ENCODE data around the gene DAPK2.

Gene DAPK2

GRCh38 chr15:63908281-63908680 is 138.0 kb downstream of the DAPK2 start:
- TF ChIP-seq, protein P1, sequence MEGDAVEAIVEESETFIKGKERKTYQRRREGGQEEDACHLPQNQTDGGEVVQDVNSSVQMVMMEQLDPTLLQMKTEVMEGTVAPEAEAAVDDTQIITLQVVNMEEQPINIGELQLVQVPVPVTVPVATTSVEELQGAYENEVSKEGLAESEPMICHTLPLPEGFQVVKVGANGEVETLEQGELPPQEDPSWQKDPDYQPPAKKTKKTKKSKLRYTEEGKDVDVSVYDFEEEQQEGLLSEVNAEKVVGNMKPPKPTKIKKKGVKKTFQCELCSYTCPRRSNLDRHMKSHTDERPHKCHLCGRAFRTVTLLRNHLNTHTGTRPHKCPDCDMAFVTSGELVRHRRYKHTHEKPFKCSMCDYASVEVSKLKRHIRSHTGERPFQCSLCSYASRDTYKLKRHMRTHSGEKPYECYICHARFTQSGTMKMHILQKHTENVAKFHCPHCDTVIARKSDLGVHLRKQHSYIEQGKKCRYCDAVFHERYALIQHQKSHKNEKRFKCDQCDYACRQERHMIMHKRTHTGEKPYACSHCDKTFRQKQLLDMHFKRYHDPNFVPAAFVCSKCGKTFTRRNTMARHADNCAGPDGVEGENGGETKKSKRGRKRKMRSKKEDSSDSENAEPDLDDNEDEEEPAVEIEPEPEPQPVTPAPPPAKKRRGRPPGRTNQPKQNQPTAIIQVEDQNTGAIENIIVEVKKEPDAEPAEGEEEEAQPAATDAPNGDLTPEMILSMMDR (IDR thresholded peaks at IDR 0.05; ENCODE audit: low read depth, low read length, missing control alignments) = no peak
- no peak for DNase-seq (ENCODE audit: low read depth)
- H3K4me3 ChIP-seq (ENCODE audit: low read depth, low read length) = no peak overlapping the region
- in situ Hi-C loops (cut with HindIII; ENCODE audit: low sequenced_read_pairs) = no loop called here

- TF ChIP-seq, protein P1 (IDR thresholded peaks at IDR 0.05; ENCODE audit: low read depth, low read length, missing control alignments) = no peak
- H3K4me3 ChIP-seq (ENCODE audit: low read depth, low read length) = no peak overlapping the region
- in situ Hi-C loops (cut with HindIII; ENCODE audit: low sequenced_read_pairs) = no loop called here
- no peak for DNase-seq (ENCODE audit: low read depth)
Observed at GRCh38 chr15:63907521-63907920, 138.8 kb downstream of the DAPK2 start.

GRCh38 chr15:63906266-63906584 is 140.1 kb downstream of the DAPK2 start:
- DNase-seq (ENCODE audit: low read depth) = no peak
- TF ChIP-seq, protein P1 (IDR thresholded peaks at IDR 0.05; ENCODE audit: low read depth, low read length, missing control alignments) = no peak
- H3K4me3 ChIP-seq (ENCODE audit: low read depth, low read length) = no peak overlapping the region
- in situ Hi-C loops (cut with HindIII; ENCODE audit: low sequenced_read_pairs) = no loop called here

DNA sequence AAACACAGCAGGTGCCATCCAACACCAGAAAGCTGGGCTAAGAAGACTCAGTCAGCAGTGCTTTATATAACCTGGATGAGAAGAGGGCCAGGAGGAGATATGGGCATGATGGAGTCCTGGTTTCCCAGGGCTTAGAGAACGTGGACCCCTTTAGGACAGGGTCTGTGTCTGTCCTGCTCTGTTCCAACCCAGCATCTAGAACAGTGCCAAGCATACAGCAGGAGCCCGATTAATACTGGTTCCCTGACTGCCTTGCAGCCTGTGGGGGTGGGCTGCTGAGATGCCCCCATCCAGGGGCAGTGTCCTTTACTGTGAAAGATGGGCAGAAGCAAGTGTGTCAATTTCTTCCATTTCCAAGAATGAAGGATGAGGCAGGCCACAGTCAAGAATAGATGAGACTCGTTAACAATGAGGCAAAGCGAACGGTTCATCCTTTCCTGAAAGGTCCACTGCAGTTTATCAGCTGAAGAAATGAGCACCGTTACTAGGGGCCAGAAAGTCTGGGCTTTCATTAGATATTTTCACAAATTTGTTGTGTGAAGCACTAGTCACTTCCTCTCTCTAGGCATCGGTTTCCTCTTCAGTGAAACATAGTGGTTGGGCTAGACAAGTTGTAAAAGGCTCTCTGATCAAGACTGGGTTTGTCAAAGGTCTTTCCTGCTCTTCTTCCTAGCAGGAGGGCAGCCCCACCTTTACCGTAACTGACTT is 140.6 kb downstream of the DAPK2 start:
- H3K4me3 ChIP-seq (ENCODE audit: low read depth, low read length) = no peak overlapping the region
- DNase-seq (ENCODE audit: low read depth) = no peak
- TF ChIP-seq, protein P1 (IDR thresholded peaks at IDR 0.05; ENCODE audit: low read depth, low read length, missing control alignments) = no peak
- in situ Hi-C loops (cut with HindIII; ENCODE audit: low sequenced_read_pairs) = no loop called here

DNA sequence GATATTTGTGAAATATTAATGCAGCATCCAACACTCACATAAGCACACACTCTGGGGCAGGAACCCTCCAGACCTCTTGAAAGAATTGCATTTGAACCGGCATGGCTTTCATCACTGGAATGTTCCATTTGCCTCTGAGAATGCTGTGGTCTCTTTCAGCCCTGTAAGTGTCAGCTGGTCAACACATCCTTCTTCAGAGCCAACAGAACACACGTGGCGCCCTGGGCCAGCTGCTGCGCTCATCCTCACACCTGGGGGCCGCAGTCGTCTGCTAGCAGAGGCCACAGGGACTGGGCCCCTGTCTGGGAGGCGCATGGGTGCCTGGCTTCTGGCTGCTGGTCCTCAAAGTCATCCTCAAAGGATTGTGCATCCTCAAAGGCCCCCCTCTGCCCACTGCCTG is 141.2 kb downstream of the DAPK2 start:
- in situ Hi-C loops (cut with HindIII; ENCODE audit: low sequenced_read_pairs) = no loop called here
- TF ChIP-seq, protein P1 (IDR thresholded peaks at IDR 0.05; ENCODE audit: low read depth, low read length, missing control alignments) = no peak
- no peak overlapping the region for H3K4me3 ChIP-seq (ENCODE audit: low read depth, low read length)
- no peak for DNase-seq (ENCODE audit: low read depth)

GRCh38 chr15:63904042-63904441 is 142.2 kb downstream of the DAPK2 start:
- TF ChIP-seq, protein P1 (IDR thresholded peaks at IDR 0.05; ENCODE audit: low read depth, low read length, missing control alignments) = no peak
- no peak overlapping the region for H3K4me3 ChIP-seq (ENCODE audit: low read depth, low read length)
- in situ Hi-C loops (cut with HindIII; ENCODE audit: low sequenced_read_pairs) = no loop called here
- DNase-seq (ENCODE audit: low read depth) = no peak

Data from astrocyte of the cerebellum (primary cell).